Kidney epithelial cell (primary cell): ENCODE data around the gene MYO1B. TPM values are rescaled to one million over a fixed set of nuclear protein-coding genes. Genes with fewer than 3 reads are reported as not detected.

Source experiments
- DNase-seq: peaks from one replicate; pipeline ENCODE4 v3.0.0-alpha.2; 2010; ENCODE audit warnings: low read depth
- H3K27me3 ChIP-seq: 2 replicates; pipeline ENCODE4 v1.6.0; 2011; ENCODE audit warnings: low read length; ENCODE audit not compliant: control insufficient read depth, insufficient read depth
- H3K36me3 ChIP-seq: 2 replicates; pipeline ENCODE4 v1.5.1; 2011; ENCODE audit warnings: low read length; ENCODE audit not compliant: control insufficient read depth, insufficient read depth
- H3K4me3 ChIP-seq: 2 replicates; pipeline ENCODE4 v1.5.1; 2011; ENCODE audit warnings: low read depth, mild to moderate bottlenecking, control low read depth, low read length
- total RNA-seq: library from RNA; depleted of rRNA; stranded (reverse); fragments of >200 nt; gene quantifications from 2 replicates; pipeline ENCODE4 v1.2.3, GENCODE V29; 2015
- TF ChIP-seq, protein P1 (sequence below): IDR thresholded peaks from 2 replicates; pipeline ENCODE4 v1.5.1; 2011; ENCODE audit warnings: mild to moderate bottlenecking, moderate library complexity, low read length, control low read depth, inconsistent platforms; ENCODE audit not compliant: insufficient read depth, poor library complexity, severe bottlenecking

Gene MYO1B
- total RNA-seq, 1 donor from 2014 or later: 62.8 TPM

DNA sequence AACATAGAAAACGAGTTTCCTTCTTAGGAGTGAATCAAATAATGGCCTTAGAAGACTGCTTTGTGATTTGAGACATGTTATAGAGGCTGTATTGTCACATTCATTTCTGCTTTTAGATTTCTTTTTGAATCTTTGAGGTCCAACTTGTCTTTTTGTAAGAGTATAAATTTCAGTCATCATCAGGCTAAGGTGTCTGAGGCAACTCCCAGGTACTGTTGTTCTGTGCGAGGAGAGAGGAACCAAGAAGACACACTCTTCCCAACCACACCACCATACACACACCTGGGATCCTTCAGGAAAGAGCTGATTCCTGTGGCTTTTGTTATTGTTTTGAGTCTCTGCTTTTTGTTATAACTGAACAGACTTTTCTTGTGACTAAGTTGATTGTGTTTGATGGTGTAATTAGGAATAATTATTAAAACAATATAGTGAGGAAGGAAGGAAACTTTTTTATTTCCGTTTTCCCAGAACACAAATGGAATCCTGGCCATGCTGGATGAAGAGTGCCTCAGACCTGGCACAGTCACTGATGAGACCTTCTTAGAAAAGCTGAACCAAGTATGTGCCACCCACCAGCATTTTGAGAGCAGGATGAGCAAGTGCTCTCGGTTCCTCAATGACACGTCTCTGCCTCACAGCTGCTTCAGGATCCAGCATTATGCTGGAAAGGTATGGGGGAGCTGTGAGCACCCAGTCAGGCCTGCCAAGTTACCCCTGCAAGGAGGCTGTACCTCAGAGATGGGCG, 140.4 kb downstream of the MYO1B start:
- Histone ChIP-seq H3K27me3 (no peaks in the 10 kb centered on the region), H3K36me3 (peaks cover 2% of the 10 kb centered on the region), H3K4me3 (no peak overlapping the region)
- no peak for DNase-seq
- TF ChIP-seq, protein P1, sequence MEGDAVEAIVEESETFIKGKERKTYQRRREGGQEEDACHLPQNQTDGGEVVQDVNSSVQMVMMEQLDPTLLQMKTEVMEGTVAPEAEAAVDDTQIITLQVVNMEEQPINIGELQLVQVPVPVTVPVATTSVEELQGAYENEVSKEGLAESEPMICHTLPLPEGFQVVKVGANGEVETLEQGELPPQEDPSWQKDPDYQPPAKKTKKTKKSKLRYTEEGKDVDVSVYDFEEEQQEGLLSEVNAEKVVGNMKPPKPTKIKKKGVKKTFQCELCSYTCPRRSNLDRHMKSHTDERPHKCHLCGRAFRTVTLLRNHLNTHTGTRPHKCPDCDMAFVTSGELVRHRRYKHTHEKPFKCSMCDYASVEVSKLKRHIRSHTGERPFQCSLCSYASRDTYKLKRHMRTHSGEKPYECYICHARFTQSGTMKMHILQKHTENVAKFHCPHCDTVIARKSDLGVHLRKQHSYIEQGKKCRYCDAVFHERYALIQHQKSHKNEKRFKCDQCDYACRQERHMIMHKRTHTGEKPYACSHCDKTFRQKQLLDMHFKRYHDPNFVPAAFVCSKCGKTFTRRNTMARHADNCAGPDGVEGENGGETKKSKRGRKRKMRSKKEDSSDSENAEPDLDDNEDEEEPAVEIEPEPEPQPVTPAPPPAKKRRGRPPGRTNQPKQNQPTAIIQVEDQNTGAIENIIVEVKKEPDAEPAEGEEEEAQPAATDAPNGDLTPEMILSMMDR: no peak

DNA sequence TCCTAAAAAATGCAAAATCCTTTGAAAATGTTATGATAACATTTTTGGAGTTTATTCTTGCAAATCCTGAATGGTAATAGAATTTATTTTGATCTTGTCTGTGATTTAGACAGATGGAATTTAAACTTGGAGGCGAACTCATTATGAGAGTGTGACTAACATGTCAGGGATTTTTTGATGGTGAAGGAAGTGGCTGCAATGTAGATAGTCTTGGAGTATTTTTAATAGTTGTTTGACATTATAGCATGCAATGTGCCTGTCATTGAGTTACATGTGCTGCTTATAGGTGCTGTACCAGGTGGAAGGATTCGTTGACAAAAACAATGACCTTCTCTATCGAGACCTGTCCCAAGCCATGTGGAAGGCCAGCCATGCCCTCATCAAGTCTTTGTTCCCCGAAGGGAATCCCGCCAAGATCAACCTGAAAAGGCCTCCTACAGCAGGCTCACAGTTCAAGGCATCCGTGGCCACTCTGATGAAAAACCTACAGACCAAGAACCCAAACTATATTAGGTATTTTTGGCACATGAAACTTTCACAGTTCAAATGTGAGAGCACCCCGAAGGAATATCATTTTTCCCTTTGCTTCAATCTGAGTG, 141.8 kb downstream of the MYO1B start:
- peak; percentile 42 for DNase-seq
- peaks cover 2% of the 10 kb centered on the region for H3K36me3 ChIP-seq

DNA sequence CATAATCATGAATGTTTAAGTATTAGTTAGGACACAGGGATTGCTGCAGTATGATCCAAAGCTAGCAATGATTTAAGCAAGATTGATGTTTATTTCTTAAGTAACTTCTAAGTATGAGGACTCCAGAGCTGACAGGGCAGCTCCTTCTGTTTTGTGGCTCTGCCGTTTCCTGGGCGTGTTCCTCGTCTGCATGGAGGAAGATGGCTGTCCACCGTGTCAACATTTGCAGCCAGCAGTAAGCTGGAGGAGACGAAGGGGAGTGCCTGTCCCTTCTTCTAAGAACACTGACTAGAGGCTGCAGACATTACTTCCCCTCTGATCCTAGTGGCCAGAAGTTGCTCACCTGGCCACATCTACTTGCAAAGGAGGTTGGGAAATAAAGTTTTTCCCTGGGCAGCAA, 144.1 kb downstream of the MYO1B start:
- no peaks in the 10 kb centered on the region for H3K27me3 ChIP-seq
- DNase-seq: no peak
- H3K4me3 ChIP-seq: no peak overlapping the region
- peaks cover 2% of the 10 kb centered on the region for H3K36me3 ChIP-seq
- TF ChIP-seq, protein P1: no peak

More for the DNA sequence above, 141.8 kb downstream of the MYO1B start:
- Histone ChIP-seq H3K4me3 (no peak overlapping the region), H3K27me3 (no peaks in the 10 kb centered on the region)
- TF ChIP-seq, protein P1: no peak

DNA sequence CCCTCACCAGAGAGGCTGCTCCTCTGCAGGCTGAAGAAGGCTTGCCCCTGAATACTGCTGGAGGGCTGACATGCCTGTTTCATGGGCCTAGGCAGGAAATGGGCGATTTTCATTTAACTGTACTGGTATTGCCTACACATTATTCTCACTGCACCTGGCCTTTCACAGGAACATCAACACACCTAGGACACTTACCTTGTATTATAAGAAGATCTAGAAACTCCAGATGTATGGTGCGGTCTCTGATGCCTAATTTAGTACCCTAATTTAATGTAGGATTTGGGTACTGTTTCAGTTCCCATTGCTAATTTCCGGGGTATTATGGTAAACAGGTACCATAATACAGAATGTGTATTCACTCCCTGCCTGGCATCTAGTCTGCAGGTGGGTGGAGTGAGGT, 146.0 kb downstream of the MYO1B start:
- H3K27me3 ChIP-seq: no peaks in the 10 kb centered on the region
- H3K4me3 ChIP-seq: no peak overlapping the region
- no peaks in the 10 kb centered on the region for H3K36me3 ChIP-seq
- TF ChIP-seq, protein P1: no peak
- DNase-seq: no peak

DNA sequence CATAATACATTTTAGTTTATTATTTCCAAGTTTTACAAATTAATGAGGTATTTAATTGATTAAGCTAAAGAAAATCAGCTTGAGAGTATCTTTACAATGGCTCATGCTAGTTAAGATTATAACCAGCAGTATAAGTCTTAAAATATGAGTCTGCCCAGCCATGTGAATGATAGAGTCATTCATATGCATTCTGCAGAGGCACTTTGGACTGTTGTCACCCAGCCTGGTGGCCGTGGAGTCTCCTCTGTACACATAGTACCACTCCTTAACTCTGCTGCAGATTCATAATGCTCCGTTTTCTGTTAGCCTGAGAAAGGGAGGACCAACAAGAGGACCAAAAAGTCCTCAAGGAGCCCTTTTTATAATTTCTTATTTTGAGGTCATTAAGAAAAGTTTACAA, 148.8 kb downstream of the MYO1B start:
- TF ChIP-seq, protein P1: no peak
- Histone ChIP-seq H3K4me3 (no peak overlapping the region), H3K36me3 (no peaks in the 10 kb centered on the region), H3K27me3 (no peaks in the 10 kb centered on the region)
- DNase-seq: no peak
